ENCODE measurements around the gene NDUFAF8.

Gene NDUFAF8

GRCh38 chr17:81277421-81277820 is 38.3 kb downstream of the NDUFAF8 start:
- no peak for DNase-seq (ENCODE audit: low read depth)

GRCh38 chr17:81277946-81278693 is 39.0 kb downstream of the NDUFAF8 start:
- DNase-seq (ENCODE audit: low read depth) = no peak

- no peak for DNase-seq (ENCODE audit: low read depth)
Measured at GRCh38 chr17:81278831-81279230, 39.7 kb downstream of the NDUFAF8 start.

- DNase-seq (ENCODE audit: low read depth) = no peak
Measured at GRCh38 chr17:81279278-81280275, 40.5 kb downstream of the NDUFAF8 start.

- no peak for DNase-seq (ENCODE audit: low read depth)
Measured at GRCh38 chr17:81280571-81280970, 41.5 kb downstream of the NDUFAF8 start.

GRCh38 chr17:81282141-81282540 is 43.0 kb downstream of the NDUFAF8 start:
- DNase-seq (ENCODE audit: low read depth) = no peak

GRCh38 chr17:81282876-81283275 is 43.8 kb downstream of the NDUFAF8 start:
- DNase-seq (ENCODE audit: low read depth) = no peak

GRCh38 chr17:81285179-81285878 is 46.2 kb downstream of the NDUFAF8 start:
- peak; percentile 33 for DNase-seq (ENCODE audit: low read depth)

- DNase-seq (ENCODE audit: low read depth) = no peak
Measured at GRCh38 chr17:81285894-81286293, 46.8 kb downstream of the NDUFAF8 start.

- no peak for DNase-seq (ENCODE audit: low read depth)
Measured at GRCh38 chr17:81286491-81287145, 47.5 kb downstream of the NDUFAF8 start.

GRCh38 chr17:81287152-81287551 is 48.0 kb downstream of the NDUFAF8 start:
- no peak for DNase-seq (ENCODE audit: low read depth)

- DNase-seq (ENCODE audit: low read depth) = no peak
Measured at GRCh38 chr17:81287741-81288430, 48.8 kb downstream of the NDUFAF8 start.

- DNase-seq (ENCODE audit: low read depth) = no peak
Measured at GRCh38 chr17:81288715-81289114, 49.6 kb downstream of the NDUFAF8 start.

- no peak for DNase-seq (ENCODE audit: low read depth)
Measured at GRCh38 chr17:81289627-81290026, 50.5 kb downstream of the NDUFAF8 start.

GRCh38 chr17:81290230-81290629 is 51.1 kb downstream of the NDUFAF8 start:
- no peak for DNase-seq (ENCODE audit: low read depth)
